Upper lobe of left lung (tissue), 6 donors: ENCODE measurements around the gene BMP4. TPM values are rescaled to one million over a fixed set of nuclear protein-coding genes. Genes with fewer than 3 reads are reported as not detected.

Experiments used
- ATAC-seq, 2 donors: fragments of 200-7000 bp; cut with Tn5 transposase; one replicate each; pipeline ENCODE4 v1.9.1; 2022; ENCODE audit warnings: mild to moderate bottlenecking in 2 of 2, moderate library complexity in 2 of 2; ENCODE audit not compliant: low FRiP score in 2 of 2
- DNase-seq, 2 donors: peaks; one replicate each; pipeline ENCODE4 v3.0.0-alpha.2; 2019 to 2020
- H3K27ac ChIP-seq, 4 donors: fragments of 200-600 bp; sonication (generic); one replicate each; pipeline ENCODE4 v1.5.1; 2016 to 2019
- H3K27me3 ChIP-seq, 4 donors: fragments of 200-600 bp; sonication (generic); one replicate each; pipeline ENCODE4 v1.5.1; 2017 to 2019
- H3K36me3 ChIP-seq, 4 donors: fragments of 200-600 bp; sonication (generic); one replicate each; pipeline ENCODE4 v1.5.1; 2016 to 2019
- H3K4me1 ChIP-seq, 4 donors: fragments of 200-600 bp; sonication (generic); one replicate each; pipeline ENCODE4 v1.5.1; 2018 to 2019
- H3K4me3 ChIP-seq, 4 donors: fragments of 200-600 bp; sonication (generic); one replicate each; pipeline ENCODE4 v1.5.1; 2017 to 2019; ENCODE audit warnings: mild to moderate bottlenecking in 2 of 4, moderate library complexity in 1 of 4
- H3K9me3 ChIP-seq, 4 donors: fragments of 200-600 bp; sonication (generic); one replicate each; pipeline ENCODE4 v1.5.1; 2018 to 2019
- CTCF ChIP-seq, 6 experiments: fragments of 450-650 bp in 4 of 6; fragments of 200-600 bp in 2 of 6; sonication (generic) in 2 of 6; IDR thresholded peaks; one replicate each; pipeline ENCODE4 v1.5.1; 2016 to 2019; ENCODE audit warnings: antibody characterized with exemption in 6 of 6
- EP300 ChIP-seq, 4 donors: sonication (generic); formaldehyde crosslinking; IDR thresholded peaks; one replicate each; pipeline ENCODE4 v1.5.1; 2017; ENCODE audit warnings: antibody characterized with exemption in 4 of 4, control low read depth in 2 of 4
- POLR2A ChIP-seq, 4 donors: fragments of 450-650 bp; IDR thresholded peaks; one replicate each; pipeline ENCODE4 v1.5.1; 2016 to 2017; ENCODE audit warnings: antibody characterized with exemption in 4 of 4, mild to moderate bottlenecking in 2 of 4
- POLR2AphosphoS5 ChIP-seq, 2 donors: sonication (generic); formaldehyde crosslinking; IDR thresholded peaks; one replicate each; pipeline ENCODE4 v1.5.1; 2017; ENCODE audit warnings: antibody characterized with exemption in 2 of 2
- WGBS, 2 donors: methylation state at CpG; one replicate each; pipeline ENCODE4 v1.1.5; 2017 to 2018; 5-methylcytosine and 5-hydroxymethylcytosine counted together
- total RNA-seq, 6 donors: library from RNA; depleted of rRNA in 4 of 6; stranded (reverse); fragments of >200 nt in 4 of 6; gene quantifications; one replicate each; pipeline versions ENCODE4 v1.1.0 to v1.2.1, GENCODE V29; 2016 to 2021
- donor health status: DM: no; HTN: no; CAD: no; lungs with moderate emphysema.
- donor health status: DM: no; HTN: yes; CAD: no; lungs with severe emphysema.

BMP4 gene
- total RNA-seq, 6 donors from 2014 or later = 5.3 to 19.9 (median 11.3) TPM

DNA sequence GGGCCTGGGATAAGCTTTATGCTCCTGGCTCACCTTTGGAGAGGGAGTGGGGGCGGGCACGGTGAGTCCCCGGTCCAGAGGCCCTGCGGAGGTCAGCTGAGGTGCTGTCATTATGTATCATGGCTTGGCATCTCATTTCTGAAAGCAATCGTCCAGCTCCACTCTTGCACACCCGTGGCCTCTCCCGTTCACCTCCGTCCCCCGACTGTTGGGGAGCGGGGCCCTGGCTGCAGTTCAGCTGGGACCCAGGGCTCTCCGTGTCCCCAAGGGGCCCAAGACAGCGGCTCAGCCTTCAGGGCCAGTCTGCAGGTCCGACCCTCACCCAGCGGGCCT is 10.6 kb downstream of the BMP4 start:
- H3K4me3 ChIP-seq = peak overlapping the region in 3 of 4 donors; percentile 44 to 54 (median 49)
- no peak overlapping the region for H3K27ac ChIP-seq
- H3K4me1 ChIP-seq = peaks cover 0 to 1% (median 0%) of the 10 kb centered on the region in 4 donors
- TF ChIP-seq CTCF (IDR thresholded peaks at IDR 0.05) (no peak), POLR2AphosphoS5 (IDR thresholded peaks at IDR 0.05) (no peak), POLR2A (IDR thresholded peaks at IDR 0.05) (no peak), EP300 (IDR thresholded peaks at IDR 0.05) (no peak)
- ATAC-seq = no peak
- DNase-seq = peak in 1 of 2 donors; percentile 61
- peaks cover 0 to 8% (median 0%) of the 10 kb centered on the region in 4 donors for H3K36me3 ChIP-seq
- no peaks in the 10 kb centered on the region for H3K27me3 ChIP-seq
- H3K9me3 ChIP-seq = no peaks in the 10 kb centered on the region
- WGBS, 2 donors = 80 to 86% methylated on average over 12 to 14 of the region's 14 CpGs

- Histone ChIP-seq H3K27ac (no peak overlapping the region), H3K4me1 (no peaks in the 10 kb centered on the region), H3K27me3 (no peaks in the 10 kb centered on the region), H3K9me3 (no peaks in the 10 kb centered on the region), H3K36me3 (no peaks in the 10 kb centered on the region), H3K4me3 (no peak overlapping the region)
- TF ChIP-seq CTCF (IDR thresholded peaks at IDR 0.05) (no peak), POLR2AphosphoS5 (IDR thresholded peaks at IDR 0.05) (no peak), POLR2A (IDR thresholded peaks at IDR 0.05) (no peak), EP300 (IDR thresholded peaks at IDR 0.05) (no peak)
- WGBS, 2 donors = 56 to 64% methylated on average over 2 of the region's 2 CpGs
- DNase-seq = no peak
- no peak for ATAC-seq
Measured at GRCh38 chr14:53943751-53944083, 12.9 kb downstream of the BMP4 start.

DNA sequence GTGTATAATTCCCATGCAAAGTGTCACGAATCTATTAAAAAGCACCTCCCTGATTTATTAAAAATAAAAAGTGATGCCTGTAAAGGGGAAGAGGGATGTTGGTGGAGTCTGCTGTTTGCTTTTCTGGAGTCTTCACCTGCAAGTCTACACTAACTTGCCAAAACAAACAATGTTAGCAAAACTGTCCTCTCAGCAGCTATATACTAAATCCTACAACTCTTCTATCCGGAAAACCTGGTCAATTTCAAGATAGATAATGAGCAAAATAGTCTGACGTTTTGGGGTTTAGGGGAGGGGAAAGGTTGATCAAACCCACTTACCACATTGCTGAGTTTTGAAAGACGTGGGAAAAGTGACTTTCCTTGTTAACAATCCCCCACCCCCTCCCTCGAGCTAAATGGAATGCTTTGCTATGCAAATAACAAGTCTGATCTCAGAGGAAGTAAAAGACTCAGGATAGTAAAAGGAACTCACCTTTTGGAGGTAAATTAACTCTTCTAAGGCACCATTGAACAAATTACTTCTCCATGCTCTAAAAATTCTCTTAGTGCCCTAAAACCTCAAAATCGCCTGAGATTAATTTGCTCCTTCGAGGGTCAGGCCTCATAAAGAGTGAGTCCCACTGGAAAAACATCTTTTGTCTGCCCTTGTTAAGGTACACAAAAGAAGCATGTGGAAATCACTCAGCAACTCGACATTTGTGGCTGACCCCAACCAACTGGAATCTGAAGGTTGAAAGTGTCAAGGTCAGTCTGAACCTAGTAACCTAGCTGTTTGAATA is 13.5 kb downstream of the BMP4 start:
- ATAC-seq = no peak

DNA sequence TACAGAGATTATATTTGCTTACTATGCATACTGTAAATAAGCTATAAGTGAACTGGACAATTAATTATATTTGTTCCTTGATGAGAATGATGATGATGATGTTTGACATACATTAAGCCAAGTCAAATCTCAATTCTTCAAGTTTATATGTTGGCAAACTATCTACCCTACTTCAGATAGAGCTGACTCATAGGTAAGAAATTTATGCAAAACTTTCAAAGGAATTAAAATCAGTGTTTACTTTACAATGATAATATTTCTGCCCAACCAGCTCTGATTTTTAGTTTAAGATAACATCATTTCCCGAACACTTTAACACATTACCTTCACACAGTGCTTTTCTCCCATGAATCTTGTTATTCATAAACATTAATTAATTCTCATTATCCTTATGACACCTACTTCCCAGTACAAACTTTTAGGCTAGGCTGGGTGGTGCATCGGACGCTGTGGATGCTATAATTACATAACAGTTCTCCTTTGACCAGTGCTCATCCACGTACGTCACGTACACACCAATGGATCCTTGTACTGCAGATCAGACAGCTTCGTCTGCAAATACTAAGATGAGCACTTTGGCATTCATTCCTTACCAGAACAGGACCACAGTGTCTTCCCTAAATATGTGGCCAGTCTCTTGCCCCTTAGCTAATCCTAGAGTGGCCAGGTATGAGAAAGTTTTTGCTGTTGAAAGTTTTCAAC is 18.3 kb downstream of the BMP4 start:
- Histone ChIP-seq H3K36me3 (no peaks in the 10 kb centered on the region), H3K4me1 (no peaks in the 10 kb centered on the region), H3K9me3 (no peaks in the 10 kb centered on the region), H3K27me3 (no peaks in the 10 kb centered on the region), H3K4me3 (no peak overlapping the region), H3K27ac (no peak overlapping the region)
- ATAC-seq = no peak
- DNase-seq = no peak
- WGBS, 2 donors = 82 to 83% methylated on average over 7 of the region's 7 CpGs
- TF ChIP-seq POLR2AphosphoS5 (IDR thresholded peaks at IDR 0.05) = no peak
- no peak for TF ChIP-seq EP300 (IDR thresholded peaks at IDR 0.05)
- TF ChIP-seq CTCF (IDR thresholded peaks at IDR 0.05) = no peak

More for the DNA sequence above, 13.5 kb downstream of the BMP4 start:
- Histone ChIP-seq H3K4me1 (no peaks in the 10 kb centered on the region), H3K9me3 (no peaks in the 10 kb centered on the region), H3K36me3 (no peaks in the 10 kb centered on the region), H3K4me3 (no peak overlapping the region), H3K27ac (no peak overlapping the region), H3K27me3 (no peaks in the 10 kb centered on the region)
- TF ChIP-seq CTCF (IDR thresholded peaks at IDR 0.05) (no peak), EP300 (IDR thresholded peaks at IDR 0.05) (no peak), POLR2AphosphoS5 (IDR thresholded peaks at IDR 0.05) (no peak), POLR2A (IDR thresholded peaks at IDR 0.05) (no peak)
- 54 to 58% methylated on average over 8 of the region's 8 CpGs for WGBS, 2 donors
- DNase-seq = no peak
